CD4-positive, alpha-beta T cell treated with Interleukin-15 for 4 hours (primary cell): ENCODE data around the gene CGNL1.

Experiments used
- DNase-seq: peaks from one replicate; pipeline ENCODE4 v3.0.0-alpha.2; 2020; ENCODE audit warnings: low spot score

Gene CGNL1

DNA sequence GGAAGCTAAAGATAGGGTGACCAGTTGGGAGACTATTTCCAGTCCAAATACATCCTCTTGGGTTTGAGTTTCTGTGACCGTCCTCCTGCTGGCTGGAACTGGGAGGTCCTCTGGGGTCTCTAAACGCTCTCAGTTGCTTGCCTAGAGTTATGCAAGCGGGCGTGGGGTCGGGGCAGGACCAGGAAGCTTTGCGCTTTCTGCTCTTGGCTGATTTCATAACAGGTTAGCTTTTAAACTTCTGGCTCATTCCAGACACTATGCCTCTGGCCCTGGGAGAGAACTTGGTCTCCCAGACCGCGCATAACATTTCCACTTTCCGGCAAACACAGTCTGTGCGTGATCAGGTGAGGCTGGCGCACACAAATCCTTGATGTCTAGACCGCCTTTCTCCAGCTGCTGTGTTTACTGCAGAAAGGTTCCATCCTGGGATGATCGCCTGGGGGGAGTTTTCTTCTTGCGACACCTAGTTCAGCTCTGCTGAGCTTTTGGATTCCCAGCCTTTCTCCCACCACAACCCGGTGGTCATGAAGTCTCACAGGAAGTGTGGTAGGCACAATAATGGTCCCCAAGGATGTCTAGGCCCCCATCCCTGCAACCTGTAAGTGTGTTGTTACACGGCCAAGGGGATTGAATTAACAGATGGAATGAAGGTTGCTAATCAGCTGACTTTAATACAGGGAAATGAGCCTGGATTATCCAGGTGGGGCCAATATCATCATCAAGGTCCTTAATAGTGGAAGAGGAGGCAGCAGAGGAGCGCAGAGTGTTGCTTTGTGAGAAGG is 23.6 kb upstream of the CGNL1 start:
- DNase-seq = no peak

DNA sequence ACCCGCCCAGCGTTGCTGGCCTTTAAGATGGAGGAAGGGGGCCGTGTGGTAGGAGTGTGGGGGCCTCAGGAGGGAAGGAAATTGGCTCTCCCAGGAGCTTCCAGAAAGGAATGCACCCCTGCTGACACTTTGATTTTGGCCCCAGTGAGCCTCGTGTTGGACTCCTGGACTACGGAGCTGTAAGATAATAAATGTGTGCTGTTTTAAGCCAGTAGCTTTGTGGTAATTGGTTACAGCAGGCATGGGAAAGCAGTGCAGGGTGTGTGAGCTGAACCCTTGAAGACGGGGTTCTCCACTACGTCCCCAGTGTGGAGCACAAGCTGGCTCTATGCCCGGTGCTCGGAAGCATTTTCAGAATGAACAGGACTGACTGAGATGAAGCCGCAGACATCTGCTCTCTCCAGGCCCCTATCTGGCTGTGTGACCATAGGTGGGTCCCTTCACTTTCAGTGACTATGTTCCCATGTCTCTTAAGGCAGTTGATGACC is 22.9 kb upstream of the CGNL1 start:
- DNase-seq = no peak

DNA sequence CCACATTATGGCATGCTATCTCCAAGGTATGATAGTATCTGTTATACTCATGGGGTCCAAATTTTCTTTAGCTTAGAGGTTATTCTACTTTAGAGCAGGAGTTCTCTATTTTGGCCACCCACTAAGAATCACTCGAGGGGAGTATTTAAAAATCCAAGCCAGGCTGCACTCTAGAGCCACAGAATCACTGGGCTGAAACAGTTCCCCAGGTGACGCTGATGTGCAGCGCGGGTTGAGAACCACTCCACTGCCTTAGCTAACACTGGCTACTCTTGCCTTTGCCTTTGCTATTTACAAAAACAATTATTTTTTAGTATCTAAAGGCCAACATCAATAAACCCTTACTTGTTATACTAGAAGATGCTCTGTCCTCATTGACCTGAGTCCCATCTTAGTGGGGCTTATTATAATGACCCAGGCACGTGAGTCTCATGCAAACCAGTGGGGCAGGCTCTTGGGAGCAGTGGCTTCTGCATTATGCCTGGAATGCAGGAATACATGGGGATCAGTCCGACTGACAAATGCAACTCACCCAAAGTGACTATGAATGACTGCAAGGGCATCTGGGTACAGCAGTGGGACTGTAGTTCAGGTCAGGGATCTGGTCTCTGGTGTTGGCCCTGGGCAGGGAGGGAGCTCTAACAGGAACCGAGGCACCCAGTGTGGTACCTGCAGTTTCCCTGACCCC is 21.7 kb upstream of the CGNL1 start:
- no peak for DNase-seq

DNA sequence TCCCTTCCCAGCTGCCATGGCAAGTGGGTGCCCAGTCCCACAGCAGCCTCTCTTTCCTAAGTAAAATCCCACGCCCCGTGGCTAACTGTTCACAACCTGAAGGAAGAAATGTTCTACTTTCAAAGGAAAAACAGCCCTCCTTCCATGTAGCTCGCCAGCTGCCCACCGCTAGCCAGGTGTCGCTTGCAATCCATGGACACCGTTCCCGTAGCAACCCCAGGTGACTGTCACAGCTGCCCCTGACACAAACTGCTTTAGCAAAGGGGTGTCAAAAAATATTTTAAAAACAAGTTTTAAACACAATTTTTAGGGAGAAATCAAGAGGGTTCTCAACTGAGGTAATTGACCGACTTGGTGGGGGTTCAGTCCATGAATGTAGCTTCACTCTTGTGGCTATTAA is 21.0 kb upstream of the CGNL1 start:
- DNase-seq = no peak

DNA sequence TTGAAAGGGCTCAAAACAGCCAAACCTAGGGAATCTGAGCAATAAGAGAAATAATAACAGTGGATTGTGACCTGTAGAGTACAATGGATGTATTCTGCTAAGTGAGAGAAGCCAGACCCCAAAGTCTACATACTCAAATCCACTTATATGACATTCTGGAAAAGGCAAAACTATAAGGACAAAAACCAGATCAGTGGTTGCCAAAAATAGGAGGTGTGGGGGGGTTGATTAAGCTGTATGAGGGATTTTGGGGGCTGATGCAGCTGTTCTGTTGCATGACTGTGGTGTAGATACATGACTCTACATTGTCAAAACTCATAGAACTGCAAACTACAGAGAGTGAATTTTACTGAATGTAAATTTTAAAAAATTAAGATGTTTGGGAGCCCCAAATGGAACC is 20.1 kb upstream of the CGNL1 start:
- DNase-seq = no peak

DNA sequence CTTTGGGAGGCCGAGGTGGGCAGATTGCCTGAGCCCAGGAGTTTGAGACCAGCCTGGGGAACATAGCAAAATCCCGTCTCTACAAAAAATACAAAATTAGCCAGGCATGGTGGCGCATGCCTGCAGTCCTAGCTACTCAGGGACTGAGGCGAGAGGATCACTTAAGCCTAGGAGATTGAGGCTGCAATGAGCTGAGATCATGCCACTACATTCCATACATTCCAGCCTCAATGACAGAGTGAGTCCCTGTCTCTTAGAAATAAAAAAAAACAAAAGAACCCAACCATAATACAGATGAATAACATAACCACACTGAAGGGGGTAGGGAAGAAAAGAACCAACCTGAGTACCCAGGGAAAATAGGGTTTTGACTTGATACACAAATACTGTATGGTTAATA is 19.7 kb upstream of the CGNL1 start:
- no peak for DNase-seq

DNA sequence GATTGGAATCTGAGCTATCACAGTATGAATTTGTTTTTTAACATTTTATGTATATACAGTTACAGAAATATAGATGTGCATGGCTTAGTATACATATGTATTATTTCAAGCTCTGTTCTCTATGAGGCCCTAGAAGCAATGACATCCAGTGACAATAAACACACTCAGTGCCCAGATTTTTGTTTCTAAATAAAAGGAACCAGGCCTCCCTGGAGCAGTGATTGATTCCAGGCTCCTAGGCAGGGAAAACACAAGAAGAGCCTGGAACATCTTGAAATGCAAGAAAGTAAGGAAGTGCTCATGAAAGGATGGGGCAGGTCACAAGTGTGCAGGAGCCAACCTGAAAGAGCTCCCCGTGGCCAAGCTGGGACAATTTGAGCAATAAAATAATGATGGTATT is 18.5 kb upstream of the CGNL1 start:
- no peak for DNase-seq

DNA sequence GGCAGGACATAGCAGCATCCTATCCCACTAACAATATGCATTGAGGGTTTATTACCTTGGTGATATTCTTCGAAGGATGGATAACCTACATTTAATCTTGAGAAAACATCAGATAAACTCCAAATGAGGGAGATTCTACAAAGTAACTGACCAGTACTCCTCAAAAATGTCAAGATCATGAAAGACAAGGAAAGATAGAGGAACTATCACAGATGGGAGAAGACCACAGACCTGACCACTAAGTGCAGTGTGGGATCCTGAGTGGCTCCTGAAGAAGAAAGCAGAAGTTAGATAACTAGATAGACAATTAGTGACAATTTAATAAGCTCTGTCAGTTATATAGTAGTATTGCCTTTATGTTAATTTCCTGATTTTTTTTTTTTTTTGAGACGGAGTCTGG is 17.7 kb upstream of the CGNL1 start:
- DNase-seq = no peak

DNA sequence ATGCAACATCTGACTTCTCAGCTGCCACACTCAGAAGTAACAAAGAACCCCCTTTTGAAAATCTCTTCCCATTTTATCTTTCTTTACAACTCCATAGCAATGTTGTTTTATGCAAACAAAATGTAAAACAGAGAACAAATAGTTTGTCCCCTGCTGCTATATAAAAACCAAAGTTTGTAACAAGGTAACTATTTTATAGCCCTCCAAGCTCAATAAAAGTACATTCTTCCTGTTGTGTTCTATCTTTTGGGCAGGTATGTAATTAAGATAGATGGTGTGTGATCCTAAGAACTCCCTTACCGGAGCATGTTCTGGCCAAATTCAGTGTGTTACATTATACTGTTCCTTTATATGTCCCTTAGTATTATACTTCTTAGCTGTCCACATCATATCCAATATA is 12.6 kb upstream of the CGNL1 start:
- DNase-seq = no peak

DNA sequence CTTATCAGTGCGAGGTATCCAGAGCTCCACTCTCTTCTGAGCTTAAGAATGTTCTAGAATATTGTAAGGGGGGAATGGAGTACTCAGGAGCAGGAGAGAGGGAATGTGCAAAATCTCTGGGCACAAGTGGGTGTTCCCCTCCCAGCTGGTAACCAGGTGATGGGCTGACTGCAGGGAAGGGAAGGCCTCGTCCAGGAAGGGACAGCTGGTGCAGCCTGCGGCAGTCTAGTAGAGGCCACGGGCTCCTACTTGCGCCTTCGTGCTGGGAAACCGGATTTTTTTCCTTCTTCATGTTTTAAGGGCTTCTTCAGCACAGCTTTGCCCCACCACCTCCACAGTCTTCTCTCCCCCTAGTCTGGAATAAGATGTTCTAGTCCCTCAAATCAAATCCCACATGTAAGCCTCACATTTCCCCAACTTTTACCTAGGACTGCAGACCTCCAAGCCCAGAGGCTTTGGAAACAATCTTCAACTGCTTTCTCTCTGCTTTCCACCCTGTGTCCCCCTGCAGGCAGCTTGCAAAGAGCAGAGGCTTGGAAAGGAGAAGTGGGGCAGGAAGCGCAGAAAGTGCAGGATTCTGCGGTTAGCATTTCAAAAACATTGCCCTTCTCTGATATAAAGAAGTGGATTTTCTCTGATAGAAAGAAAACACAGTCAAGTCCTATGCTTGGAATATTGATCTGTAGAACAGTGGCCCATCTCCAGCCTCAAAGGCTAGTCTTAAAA is 11.9 kb upstream of the CGNL1 start:
- no peak for DNase-seq

DNA sequence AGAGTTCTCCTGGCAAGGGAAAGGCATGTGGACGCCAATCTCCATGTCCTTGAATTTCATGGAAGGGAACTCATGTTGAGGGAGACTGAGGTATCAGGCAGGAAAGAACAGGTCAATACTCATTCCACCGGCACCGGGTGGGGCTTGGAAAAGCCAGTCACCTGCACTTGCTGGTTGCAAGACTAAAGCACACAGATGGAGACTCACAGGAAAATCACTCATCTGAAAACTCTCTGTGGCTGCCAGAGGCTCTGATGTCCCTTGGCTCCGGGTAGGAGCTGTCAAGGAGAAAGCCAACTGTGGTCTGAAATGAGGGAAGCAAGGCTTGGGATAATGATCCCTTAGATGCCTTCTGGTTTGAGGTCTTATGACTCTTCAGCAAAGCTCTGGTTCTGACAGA is 8.7 kb upstream of the CGNL1 start:
- no peak for DNase-seq

DNA sequence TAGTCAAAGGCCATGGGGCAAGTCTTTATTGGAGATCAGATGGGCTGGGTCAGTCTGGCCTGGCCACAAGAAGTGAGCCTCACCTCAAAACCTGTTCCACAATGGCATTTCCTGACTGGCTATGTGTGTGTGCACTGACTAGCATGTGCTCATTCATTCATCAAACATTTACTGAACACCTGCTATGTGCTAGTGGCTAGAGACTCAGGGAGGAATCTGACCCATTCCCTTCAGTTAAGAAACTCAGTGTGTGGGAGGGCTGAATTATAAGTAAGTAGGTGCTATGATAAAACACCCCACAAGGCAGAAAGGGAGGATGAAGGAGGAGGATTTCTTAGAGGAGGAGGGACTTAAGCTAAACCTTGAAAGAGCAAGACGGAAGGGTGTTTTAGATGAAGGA is 5.4 kb upstream of the CGNL1 start:
- DNase-seq = no peak

DNA sequence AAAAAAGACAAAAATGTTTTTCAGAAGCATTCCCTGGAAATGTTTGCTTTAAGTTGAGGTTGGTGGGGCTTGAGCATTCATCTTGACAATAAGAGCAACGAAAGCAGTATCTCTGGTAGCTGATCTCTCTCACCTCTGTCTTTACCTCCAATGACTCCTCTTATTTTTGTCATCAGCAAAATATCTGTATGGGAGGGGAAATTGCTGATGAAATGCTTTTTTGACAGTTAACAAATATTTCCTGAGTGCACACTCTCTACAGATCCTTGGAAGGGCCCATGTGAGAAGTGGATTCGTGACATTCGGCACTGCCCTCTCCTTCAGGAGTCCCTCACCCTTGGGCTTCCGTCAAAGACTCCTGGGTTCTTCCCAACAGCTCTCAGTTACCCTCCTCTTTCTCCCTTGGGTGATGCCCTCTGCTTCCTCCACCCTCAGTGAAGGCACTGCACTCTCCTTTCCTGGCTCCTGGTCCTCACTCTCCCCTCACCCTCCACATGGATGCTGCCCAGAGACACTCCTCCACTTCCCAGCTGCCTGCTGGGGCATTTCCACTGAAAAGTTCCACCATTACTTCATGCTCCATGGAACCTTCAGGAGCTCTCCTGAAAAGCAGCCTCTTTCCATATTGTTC is 2.9 kb upstream of the CGNL1 start:
- DNase-seq = no peak

DNA sequence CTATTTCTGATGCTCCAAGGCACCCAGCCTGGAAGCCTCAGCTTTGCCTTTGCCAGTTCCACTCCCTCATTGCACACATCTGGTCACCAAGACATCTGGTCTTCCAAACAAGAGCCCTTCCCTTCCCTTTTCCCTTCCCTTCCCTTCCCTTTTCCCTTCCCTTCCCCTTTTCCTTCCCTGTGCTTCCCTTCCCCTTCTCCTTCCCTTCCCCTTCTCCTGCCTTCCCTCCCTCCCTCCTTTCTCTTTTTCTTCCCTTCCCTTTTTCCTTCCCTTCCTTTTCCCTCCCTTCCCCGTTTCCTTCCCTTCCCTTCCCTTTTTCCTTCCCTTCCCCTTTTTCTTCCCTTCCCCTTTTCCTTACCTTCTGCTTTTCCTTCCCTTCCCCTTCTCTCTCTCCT is 2.4 kb upstream of the CGNL1 start:
- no peak for DNase-seq

DNA sequence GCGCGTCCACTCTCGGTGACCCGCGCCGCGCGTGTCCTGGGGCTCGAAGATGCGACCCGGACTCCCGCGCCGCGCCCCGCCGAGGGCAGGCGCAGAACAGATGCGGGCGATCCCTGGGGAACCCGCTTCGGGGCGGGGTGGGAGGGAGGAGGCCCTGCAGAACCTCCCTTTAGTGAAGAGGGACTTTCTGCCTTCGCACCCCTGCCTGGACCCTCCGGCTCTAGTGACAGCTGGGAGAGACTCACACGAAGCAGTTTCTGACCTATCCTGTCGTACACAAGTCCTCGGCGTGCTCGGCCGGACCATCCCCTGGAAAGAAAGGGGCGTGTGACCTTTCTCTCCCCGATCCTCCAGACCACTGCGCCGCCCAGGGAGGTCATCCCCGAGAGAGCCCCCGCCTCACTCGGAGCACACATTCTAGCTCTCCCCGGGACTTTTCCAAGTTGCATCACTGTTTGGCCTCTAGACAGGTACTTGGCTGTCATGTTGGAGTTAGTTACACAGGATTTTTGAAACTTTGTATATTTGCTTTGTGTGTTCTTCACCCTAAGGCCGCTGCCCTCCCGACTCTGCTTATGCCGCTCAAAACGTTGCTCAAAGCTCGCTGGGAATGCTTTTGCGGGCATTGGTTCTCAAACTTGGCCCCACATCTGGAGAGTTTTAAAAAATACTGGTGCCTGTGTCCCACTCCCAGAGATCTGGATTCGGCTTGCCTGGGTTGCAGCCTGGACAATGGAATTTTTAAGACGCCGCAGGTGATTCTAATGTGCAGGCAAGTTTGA is 582 bp downstream of the CGNL1 start:
- DNase-seq = no peak

DNA sequence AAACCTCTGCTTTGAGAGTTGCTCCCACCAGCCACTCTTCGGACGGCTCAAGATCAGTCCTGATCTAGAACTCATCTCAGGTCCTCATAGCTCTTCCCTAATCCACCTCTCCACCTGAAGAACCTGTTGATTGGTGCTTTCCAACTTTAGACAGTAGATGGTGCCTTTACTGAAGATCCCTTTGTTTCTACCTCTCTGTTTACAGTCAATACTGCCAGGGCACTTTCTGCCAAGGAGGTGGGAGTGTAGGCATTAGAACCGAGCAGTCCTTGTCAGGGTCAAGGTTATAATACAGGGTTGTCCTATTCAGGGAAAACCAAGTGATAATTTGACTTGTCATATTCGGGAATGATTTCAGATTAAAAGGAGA is 1.2 kb downstream of the CGNL1 start:
- no peak for DNase-seq

DNA sequence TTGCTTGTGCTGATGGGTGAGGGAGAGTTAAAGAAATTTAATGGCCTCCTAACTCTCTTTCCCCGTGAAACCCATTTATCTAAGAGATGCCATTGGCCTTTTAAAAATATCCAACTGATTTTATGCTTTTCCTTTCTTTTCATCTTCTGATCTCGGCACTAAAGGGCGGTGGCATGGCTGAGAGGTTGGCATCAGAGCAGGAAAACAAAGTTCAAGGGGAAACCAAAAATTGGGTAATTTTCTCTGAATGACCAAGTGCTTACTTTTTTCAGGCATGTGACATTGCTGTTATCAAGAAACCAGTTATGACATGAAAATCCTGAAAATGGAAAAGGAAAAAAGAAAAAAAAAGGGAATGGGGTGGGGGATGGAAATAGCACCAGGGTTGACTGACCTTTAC is 3.2 kb downstream of the CGNL1 start:
- DNase-seq = no peak

DNA sequence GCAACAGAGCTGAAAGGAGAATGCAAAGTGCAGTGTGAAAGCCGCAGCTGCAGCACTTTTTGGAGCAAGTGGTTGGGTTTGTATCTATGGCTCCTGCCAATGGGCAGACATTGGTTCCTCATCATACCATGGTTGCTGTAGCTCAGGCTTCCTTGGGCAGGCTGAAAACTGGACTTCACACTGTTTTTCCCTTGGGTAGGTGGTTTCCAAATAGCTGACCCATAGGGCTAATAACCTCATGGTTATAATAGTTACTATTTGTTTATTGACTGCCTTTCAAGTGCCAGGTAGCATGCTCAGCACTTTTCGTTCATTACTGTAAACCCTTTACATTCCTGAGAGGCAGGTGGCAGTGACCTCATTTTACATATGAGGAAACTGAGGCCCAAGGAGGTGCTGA is 4.5 kb downstream of the CGNL1 start:
- no peak for DNase-seq

DNA sequence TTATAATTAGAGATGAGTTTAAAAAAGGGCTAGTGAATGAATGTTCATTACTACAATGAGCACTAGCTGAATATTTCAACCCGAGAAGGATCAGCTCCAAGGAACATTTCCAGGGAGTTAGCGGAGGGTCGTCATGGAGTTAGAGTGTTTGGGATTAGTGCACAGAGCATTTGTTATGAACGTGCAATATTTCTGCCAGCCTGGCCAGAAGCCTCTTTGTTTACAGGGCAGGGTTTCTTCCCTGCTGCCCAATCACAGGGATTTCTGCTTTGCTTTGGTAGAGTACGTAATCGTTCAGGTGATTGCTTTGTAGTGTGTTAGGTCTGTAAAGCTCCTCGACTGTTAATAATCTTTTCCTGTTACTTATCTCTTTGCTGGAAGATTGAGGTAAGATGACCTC is 5.9 kb downstream of the CGNL1 start:
- DNase-seq = no peak

DNA sequence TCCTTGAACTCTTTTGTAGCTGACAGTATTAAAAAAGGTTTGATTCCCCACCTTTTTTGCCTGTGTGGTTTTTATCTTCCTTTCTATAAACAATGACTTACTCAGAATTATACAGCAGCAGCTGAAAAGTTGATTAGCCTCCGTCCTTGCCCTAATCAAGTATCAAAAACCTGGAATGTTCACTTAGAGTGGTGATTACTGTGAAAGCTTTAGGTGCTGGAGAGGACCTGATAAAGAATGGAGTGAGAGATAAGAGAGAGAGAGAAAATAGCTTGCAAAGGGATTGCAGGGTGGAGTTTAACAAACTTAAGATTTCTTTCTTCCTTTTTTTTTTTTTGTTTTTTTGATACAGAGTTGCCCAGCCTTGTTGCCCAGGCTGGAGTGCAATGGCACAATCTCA is 6.7 kb downstream of the CGNL1 start:
- no peak for DNase-seq

DNA sequence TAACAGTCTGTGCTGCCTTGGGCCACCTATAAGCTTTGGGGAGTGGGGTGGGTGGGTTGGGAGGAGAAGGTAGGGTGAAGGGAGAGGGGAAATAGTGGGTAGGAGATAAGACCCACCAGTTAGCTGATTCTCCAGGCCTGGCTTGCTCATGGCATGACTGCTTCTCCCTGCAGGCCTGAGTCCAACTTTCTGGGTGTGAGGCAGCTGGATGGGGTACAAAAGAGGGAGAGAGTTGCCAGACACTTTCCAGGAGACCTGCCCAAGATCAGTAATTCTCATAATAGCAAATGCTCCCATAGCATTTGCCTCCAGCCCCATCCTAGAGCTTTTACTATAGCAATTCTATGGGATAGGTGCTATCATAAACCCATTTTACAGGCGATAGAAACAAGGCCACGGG is 7.7 kb downstream of the CGNL1 start:
- no peak for DNase-seq

DNA sequence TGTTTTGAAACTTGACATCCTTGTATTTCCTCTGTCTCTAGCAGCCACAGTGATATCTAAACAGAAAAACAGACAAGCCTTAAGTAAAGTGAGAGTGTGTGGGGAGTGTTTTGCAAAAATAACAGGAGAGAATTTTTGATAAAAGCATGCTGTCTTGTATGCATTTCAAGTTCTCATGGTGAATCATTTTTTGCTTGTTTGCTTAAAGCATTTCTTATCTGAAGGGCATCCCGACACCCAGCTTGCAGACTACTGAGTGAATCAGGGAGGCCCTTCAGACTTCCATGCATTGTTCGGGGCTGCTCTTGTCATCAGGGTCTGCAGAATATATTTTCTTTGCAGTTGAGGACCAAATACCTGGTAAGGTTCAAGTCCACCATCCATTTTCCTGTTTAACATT is 8.5 kb downstream of the CGNL1 start:
- DNase-seq = no peak
